Epithelial cell of proximal tubule (primary cell): ENCODE measurements around the gene FOLH1. TPM values are rescaled to one million over a fixed set of nuclear protein-coding genes. Genes with fewer than 3 reads are reported as not detected.
"Not testable (repeated sequence)": the region's sequence is repeated elsewhere in the genome, so short reads cannot be mapped to it uniquely, and the experiment has no call there.

Experiments
- DNase-seq: peaks from one replicate; pipeline ENCODE4 v3.0.0-alpha.2; 2011; ENCODE audit warnings: low read depth
- H3K4me3 ChIP-seq: 2 replicates; pipeline ENCODE4 v1.5.1; 2011; ENCODE audit warnings: low read depth, mild to moderate bottlenecking, low read length
- total RNA-seq: library from RNA; depleted of rRNA; stranded (reverse); fragments of >200 nt; gene quantifications from 2 replicates; pipeline ENCODE4 v1.2.3, GENCODE V29; 2015
- TF ChIP-seq, protein P1 (sequence below): conservative IDR thresholded peaks from 2 replicates; pipeline ENCODE4 v1.5.1; 2012; ENCODE audit warnings: low read depth, mild to moderate bottlenecking, low read length

FOLH1 gene
- total RNA-seq, 1 donor from 2014 or later: not detected

GRCh38 chr11:49169579-49169978, 38.8 kb downstream of the FOLH1 start:
- TF ChIP-seq, protein P1, sequence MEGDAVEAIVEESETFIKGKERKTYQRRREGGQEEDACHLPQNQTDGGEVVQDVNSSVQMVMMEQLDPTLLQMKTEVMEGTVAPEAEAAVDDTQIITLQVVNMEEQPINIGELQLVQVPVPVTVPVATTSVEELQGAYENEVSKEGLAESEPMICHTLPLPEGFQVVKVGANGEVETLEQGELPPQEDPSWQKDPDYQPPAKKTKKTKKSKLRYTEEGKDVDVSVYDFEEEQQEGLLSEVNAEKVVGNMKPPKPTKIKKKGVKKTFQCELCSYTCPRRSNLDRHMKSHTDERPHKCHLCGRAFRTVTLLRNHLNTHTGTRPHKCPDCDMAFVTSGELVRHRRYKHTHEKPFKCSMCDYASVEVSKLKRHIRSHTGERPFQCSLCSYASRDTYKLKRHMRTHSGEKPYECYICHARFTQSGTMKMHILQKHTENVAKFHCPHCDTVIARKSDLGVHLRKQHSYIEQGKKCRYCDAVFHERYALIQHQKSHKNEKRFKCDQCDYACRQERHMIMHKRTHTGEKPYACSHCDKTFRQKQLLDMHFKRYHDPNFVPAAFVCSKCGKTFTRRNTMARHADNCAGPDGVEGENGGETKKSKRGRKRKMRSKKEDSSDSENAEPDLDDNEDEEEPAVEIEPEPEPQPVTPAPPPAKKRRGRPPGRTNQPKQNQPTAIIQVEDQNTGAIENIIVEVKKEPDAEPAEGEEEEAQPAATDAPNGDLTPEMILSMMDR: peak; percentile 33
- not testable (repeated sequence) for DNase-seq, H3K4me3 ChIP-seq

DNA sequence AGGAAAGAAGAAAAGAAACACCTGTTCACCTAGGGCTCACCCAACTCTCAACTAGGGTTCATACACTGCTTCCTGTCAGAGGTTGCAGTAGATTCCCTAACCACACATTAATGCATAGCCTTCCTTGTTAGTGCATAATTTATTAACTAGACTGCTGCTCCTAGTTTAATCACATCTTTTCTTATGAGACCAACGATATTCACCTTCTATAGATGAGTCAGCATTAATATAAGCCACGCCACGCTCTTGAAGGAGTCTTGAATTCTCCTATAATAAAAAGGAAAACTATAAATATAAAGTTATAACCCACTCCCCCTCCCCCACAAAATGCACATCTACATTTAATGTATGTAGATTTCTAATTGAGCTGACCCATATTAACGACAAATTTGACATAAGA, 39.4 kb downstream of the FOLH1 start:
- H3K4me3 ChIP-seq, DNase-seq: not testable (repeated sequence)

DNA sequence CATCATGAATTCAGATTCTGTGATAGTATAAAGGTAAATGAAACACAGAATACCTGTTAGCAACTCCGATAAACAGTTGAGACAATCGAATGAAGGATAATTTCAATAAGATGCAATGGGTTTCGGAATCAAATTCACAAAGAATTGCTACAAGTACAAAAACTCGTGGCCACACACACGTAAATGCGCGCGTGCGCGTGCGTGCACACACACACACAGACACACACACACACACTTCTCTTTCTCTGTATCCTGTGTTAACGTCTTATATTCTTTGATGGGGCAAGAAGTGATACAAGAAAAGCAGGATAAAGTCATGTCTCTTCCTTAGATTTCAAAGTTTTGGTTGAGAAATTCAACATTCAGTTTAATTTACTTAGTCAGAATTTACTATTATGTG, 57.2 kb downstream of the FOLH1 start:
- H3K4me3 ChIP-seq: no peak overlapping the region
- DNase-seq: no peak
- TF ChIP-seq, protein P1: no peak

DNA sequence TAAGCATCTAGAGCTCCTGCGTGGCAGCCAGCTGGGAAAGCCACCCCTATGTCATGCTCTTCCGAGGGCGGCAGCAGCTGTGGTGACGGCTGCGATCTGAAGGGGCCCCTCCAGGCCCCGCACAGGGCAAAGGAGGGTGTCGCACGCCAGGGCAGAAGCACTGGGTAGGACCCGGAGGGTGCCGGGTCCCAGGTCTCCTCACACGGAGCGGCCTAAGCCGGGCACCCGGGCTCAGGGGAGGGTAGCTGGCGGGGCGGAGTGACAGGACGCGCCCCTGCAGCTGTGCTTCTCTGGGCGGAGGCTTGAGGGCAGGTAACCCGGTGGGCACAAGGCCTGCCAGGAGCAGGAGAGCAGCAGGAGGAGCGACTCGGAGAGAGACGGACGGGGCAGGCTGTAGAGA, 106.0 kb downstream of the FOLH1 start:
- not testable (repeated sequence) for DNase-seq, H3K4me3 ChIP-seq

Other genes with a start within 250 kb of the FOLH1 start
- not detected in 2 replicates for gene TRIM51G, start 224.7 kb downstream of the FOLH1 start, total RNA-seq
- gene TRIM49B, start 179.8 kb downstream of the FOLH1 start, total RNA-seq: not detected in 2 replicates
- not detected in 2 replicates for gene TRIM64C, start 149.5 kb downstream of the FOLH1 start, total RNA-seq